GM12878 (cell line): ENCODE results near the gene SH2D7. TPM values are rescaled to one million over a fixed set of nuclear protein-coding genes. Genes with fewer than 3 reads are reported as not detected.

ENCODE experiments used
- BHLHE40 ChIP-seq, 2 experiments: fragments of 450-650 bp in 1 of 2; IDR thresholded peaks; 2 replicates each; pipeline ENCODE4 v1.6.1; 2011 to 2017; ENCODE audit warnings: low read depth in 2 of 2, borderline replicate concordance in 1 of 2, improper control_type of control experiment in 1 of 2, low read length in 1 of 2, mild to moderate bottlenecking in 1 of 2
- CREB1 ChIP-seq: IDR thresholded peaks from 2 replicates; pipeline ENCODE4 v1.6.1; 2012; ENCODE audit warnings: low read depth, mild to moderate bottlenecking, inconsistent platforms
- CUX1 ChIP-seq: IDR thresholded peaks from 2 replicates; pipeline ENCODE4 v1.6.1; 2012; ENCODE audit warnings: improper control_type of control experiment, low read depth, low read length; ENCODE audit not compliant: insufficient replicate concordance
- FOS ChIP-seq: IDR thresholded peaks from 3 replicates; pipeline ENCODE4 v1.6.1; 2011; ENCODE audit warnings: borderline replicate concordance; ENCODE audit not compliant: insufficient read length; ENCODE audit errors: extremely low read depth
- HDGF ChIP-seq: fragments of 450-650 bp; IDR thresholded peaks from 2 replicates; pipeline ENCODE4 v1.6.1; 2016; ENCODE audit warnings: antibody characterized with exemption
- HSF1 ChIP-seq: fragments of 150-350 bp; IDR thresholded peaks from 2 replicates; pipeline ENCODE4 v1.6.1; 2014; ENCODE audit warnings: mild to moderate bottlenecking, low read depth, low read length
- JUND ChIP-seq: IDR thresholded peaks from 2 replicates; pipeline ENCODE4 v1.6.1; 2012; ENCODE audit warnings: low read depth, mild to moderate bottlenecking, low read length, improper control_type of control experiment, moderate library complexity
- MEF2A ChIP-seq: IDR thresholded peaks from 2 replicates; pipeline ENCODE4 v1.6.1; 2011; ENCODE audit warnings: low read depth, mild to moderate bottlenecking, low read length, moderate library complexity; ENCODE audit not compliant: insufficient read depth
- MTA2 ChIP-seq: fragments of 450-650 bp; IDR thresholded peaks from 2 replicates; pipeline ENCODE4 v1.6.1; 2016; ENCODE audit warnings: low read depth, mild to moderate bottlenecking, moderate library complexity
- NFIC ChIP-seq: IDR thresholded peaks from 2 replicates; pipeline ENCODE4 v1.6.1; 2012; ENCODE audit warnings: low read depth, mild to moderate bottlenecking, inconsistent platforms, low read length, moderate library complexity
- NR2C1 ChIP-seq: fragments of 450-650 bp; IDR thresholded peaks from 2 replicates; pipeline ENCODE4 v1.6.1; 2017; ENCODE audit warnings: antibody characterized with exemption, mild to moderate bottlenecking, moderate library complexity
- PML ChIP-seq: IDR thresholded peaks from 2 replicates; pipeline ENCODE4 v1.6.1; 2012; ENCODE audit warnings: low read length, inconsistent platforms
- SPI1 ChIP-seq: IDR thresholded peaks from 2 replicates; pipeline ENCODE4 v1.6.1; 2011; ENCODE audit warnings: low read depth, mild to moderate bottlenecking, low read length, moderate library complexity, borderline replicate concordance; ENCODE audit not compliant: insufficient read depth
- ZBTB33 ChIP-seq: fragments of 450-650 bp; IDR thresholded peaks from 2 replicates; pipeline ENCODE4 v1.6.1; 2017; ENCODE audit warnings: mild to moderate bottlenecking
- ZNF592 ChIP-seq: fragments of 450-650 bp; IDR thresholded peaks from 2 replicates; pipeline ENCODE4 v1.6.1; 2017; ENCODE audit warnings: mild to moderate bottlenecking, moderate library complexity
- ZZZ3 ChIP-seq: IDR thresholded peaks from 2 replicates; pipeline ENCODE4 v1.6.1; 2011; ENCODE audit warnings: low read depth; ENCODE audit not compliant: control insufficient read depth, insufficient read length
- polyA plus RNA-seq, 11 experiments: library from polyadenylated mRNA; depleted of rRNA in 4 of 11; unstranded in 6 of 11; stranded (reverse) in 5 of 11; fragments of >200 nt; fragmentation: Nextera tagmentation in 4 of 11; fragmentation: Illumina TruSeq in 1 of 11; extraction: Ambion mirVana in 4 of 11; extraction: Trizol in 1 of 11; gene quantifications; 1 replicate in 1 of 11; 2 replicates in 10 of 11; pipeline versions ENCODE4 v1.2.1 to v1.2.3, GENCODE V29; 2011 to 2016; ENCODE audit warnings: inconsistent platforms in 2 of 11, missing spikeins in 2 of 11, low read depth in 1 of 11
- total RNA-seq, 4 experiments: library from RNA; depleted of rRNA in 3 of 4; stranded (reverse); fragments of >200 nt in 3 of 4; fragmentation: Illumina TruSeq in 1 of 4; extraction: Trizol in 1 of 4; gene quantifications; 2 replicates each; pipeline versions ENCODE4 v1.2.1 to v1.2.3, GENCODE V29; 2013 to 2021

The SH2D7 gene
- total and polyA plus RNA-seq, 10 of the 15 experiments (the other 5 are each of a cell fraction or from before 2014, with no cell fraction given), result 0.04 to 0.06 TPM; not detected in 8

- TF ChIP-seq ZNF592 (no peak), HDGF (peak; percentile 34; the same call in 1 of the 2 replicates), FOS (no peak), MTA2 (no peak), CUX1 (no peak), CREB1 (peak; percentile 66; the same call in 1 of the 2 replicates), JUND (no peak), HSF1 (no peak), SPI1 (no peak), PML (peak; percentile 92), ZZZ3 (no peak), NFIC (no peak; the same call in 1 of the 2 replicates), MEF2A (no peak), ZBTB33 (no peak), BHLHE40 (IDR thresholded peaks at IDR 0.05; ENCODE audit: borderline replicate concordance in 1 of 2, low read depth in 2 of 2, low read length in 1 of 2) (peak; percentile 69 to 94), NR2C1 (peak; percentile 58; the same call in 1 of the 2 replicates)
These were observed 56.9 kb downstream of the SH2D7 start, which contains the start of gene IDH3A (continued) for GRCh38 chr15:78149068-78149804.
